HG02973 (cell line): Measurements from ENCODE around the gene CLEC2D.
"Not testable (repeated sequence)": the region's sequence is repeated elsewhere in the genome, so short reads cannot be mapped to it uniquely, and the experiment has no call there.

Source experiments
- ATAC-seq: cut with Tn5 transposase; IDR thresholded peaks from one replicate; pipeline ENCODE4 v1.9.1; 2021; ENCODE audit warnings: moderate library complexity; ENCODE audit not compliant: unreplicated experiment

CLEC2D gene, protein sequence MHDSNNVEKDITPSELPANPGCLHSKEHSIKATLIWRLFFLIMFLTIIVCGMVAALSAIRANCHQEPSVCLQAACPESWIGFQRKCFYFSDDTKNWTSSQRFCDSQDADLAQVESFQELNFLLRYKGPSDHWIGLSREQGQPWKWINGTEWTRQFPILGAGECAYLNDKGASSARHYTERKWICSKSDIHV

DNA sequence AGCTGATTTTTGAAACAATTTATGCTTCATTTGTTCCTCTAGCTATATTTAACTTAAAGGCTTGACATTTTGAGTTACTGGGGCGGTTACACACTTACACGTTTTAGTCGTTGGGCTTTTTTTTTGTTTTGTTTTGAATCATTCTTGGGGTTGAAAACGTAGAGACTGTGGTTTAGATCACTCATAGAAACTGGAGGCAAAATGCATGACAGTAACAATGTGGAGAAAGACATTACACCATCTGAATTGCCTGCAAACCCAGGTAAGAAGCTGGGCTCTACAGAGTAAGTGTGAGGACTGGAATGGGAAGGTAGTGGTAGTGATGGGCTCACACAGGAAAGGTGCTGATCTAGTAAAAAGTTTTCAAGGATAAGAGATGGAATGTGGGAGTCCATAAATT lies at the start of gene CLEC2D:
Gene CLEC2D (plus strand): TSS at position 180 of the 400 bp plus-strand sequence. CDS start 22 bp downstream, at position 202.
- peak; percentile 41 for ATAC-seq

DNA sequence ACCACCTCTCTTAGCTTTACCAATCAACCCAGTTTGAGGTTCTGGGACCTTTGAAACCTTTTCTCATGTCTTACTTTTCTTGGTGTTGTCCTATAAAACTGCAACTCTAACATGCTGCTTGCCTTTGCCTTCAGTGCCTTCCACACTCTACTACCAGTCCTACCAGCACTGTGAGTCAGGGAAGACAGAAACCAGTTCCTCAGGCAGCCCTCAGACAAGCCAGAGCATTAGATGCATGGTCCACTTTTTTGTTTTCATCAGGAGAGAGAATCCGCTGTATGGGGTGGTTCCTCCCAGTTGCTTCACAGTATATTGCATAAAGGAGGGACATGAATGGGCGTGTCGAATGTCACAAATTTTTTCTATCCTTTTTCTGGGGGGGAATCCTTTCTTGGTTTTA lies 44.5 kb upstream of the CLEC2D start:
- no peak for ATAC-seq

DNA sequence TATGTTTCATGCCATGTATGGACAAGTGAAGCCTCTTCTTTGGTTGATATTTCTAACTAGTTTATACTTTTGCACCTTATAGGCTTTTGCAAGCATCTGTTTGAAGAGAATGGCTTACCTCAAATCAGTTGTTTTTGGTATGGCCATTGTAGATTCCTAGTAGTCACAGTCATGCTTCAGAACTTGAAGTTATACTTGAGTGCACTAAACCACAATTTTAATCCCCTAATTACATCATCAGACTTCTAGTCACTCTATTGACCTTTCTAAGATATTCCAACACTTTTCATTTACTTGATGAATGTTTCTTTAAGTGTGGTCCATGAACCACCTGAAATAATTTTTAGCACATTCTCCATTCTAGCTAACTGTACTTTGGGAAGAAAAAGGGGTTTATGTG lies 43.2 kb upstream of the CLEC2D start:
- no peak for ATAC-seq

DNA sequence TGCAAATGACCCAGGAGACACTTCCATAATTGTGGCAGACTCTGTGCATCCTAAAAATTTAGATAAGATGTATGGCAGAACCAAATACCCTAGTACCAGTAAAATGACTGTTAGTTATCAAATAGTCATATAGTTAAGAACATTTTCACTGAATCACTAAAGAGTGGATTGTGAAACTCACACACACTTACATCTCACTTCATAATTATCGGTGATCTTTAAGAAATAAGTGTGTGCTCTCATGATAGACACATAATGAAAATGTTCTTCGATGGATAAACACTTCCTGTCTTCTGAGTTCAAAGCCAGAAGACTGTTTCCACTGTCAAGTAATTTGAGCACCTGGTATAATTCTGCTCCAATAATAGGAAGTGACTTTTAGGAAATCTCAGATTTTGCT lies 42.7 kb upstream of the CLEC2D start:
- no peak for ATAC-seq

DNA sequence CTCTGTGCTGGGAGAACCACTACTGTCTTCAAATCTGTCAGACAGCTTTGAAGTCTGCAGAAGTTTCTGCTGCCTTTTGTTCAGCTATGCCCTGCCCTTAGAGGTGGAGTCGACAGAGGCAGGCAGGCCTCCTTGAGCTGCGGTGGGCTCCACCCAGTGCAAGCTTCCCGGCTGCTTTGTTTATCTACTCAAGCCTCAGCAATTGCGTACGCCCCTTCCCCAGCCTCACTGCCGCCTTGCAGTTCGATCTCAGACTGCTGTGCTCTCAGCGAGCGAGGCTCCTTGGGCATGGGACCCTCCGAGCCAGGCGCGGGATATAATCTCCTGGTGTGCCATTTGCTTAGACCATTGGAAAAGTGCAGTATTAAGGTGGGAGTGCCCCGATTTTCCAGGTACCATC lies 36.7 kb upstream of the CLEC2D start:
- ATAC-seq, result no peak

DNA sequence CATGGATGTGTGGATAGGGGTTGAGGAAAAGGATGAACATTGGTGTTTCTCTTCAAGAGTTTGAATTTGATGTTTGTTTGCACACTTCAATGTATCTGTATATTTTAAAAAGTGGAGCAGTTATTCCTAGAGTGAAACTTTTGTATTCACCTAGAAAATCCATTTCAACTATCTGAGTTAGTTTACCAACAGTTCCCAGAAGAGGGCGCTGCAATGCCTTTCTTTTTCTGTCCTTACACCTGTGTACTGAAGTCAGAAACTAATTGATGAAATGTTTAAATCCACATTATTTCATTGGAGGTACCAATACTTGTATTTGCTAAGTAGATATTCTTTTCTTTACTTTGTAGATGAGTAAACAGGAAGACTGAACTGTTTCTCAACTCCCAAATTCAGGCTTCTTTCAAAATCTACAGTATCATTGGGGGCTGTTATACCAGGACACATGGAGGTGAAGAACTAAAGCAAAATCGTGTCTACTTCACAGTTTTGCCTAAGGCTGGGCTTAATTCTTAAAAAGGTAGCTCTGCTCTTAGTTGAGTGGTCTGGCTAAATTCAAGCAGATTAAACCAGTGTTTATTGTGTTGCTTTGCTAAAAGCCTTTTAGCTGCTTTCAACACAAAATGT lies 35.2 kb upstream of the CLEC2D start:
- peak; percentile 59 for ATAC-seq

DNA sequence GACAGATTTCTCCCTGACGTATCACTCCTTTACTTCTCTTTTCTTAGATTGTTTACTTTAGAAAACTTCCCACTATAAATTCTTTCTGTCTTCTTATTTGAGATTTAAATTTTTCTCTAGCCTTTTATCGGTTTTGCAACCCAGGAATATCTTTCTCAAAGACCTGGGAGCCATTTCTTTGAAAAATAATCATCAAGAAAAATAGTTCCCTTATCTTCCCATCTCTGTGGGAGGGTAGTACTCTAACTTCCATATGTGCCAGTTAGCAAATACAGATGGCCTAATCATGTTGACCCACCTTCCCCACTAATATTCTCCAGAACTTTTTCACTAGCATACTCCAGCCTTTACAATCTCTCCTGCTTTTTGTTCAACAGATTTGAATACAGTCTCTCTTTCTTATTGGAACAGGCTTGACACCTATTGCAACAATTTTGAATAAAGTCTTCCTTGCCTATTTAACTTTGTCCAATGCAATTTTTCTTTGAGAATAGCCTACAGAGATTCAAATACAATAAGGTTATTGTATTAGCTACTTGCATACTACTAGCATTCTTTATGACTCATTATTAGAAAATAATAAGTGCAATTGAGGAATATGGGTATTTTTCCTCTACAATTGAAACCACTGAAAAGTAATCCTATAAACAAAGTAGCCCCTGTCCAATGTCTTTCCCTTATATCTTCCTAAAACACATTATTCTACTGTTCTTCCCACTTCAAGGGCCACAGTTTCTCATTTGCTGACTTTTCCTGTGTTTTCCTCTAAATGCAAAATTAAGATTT lies 34.4 kb upstream of the CLEC2D start:
- ATAC-seq, result no peak

DNA sequence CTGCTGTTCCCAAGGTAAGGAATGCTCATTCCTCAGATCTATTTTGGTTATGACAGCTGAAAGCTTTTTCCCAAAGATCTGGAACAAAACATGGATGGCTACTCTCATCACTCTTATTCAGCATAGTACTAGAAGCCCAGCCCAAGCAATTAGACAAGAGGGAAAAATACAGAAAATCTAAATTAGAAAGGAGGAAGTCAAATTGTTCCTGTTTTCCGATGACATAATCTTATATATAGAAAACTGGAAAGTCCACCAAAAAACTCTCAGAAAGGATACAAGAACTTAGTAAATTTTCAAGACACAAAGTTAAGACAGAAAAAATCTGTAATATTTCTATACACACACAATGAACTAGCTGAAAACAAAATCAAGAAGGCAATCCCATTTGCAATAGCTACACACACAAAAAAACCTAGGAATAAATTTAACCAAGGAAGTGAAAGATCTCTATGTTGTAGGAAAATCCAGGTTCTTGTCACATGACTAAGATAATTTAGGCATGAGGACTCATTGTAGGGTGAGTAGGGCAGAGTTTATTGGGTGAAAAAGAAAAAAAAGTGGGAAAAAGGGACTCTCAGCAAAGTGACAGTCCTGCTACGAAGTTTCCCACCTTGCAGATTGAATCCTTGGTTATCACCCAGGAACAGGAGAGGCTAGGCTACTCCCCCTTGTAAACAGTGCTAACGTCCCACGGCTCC lies 33.2 kb upstream of the CLEC2D start:
- no peak for ATAC-seq

DNA sequence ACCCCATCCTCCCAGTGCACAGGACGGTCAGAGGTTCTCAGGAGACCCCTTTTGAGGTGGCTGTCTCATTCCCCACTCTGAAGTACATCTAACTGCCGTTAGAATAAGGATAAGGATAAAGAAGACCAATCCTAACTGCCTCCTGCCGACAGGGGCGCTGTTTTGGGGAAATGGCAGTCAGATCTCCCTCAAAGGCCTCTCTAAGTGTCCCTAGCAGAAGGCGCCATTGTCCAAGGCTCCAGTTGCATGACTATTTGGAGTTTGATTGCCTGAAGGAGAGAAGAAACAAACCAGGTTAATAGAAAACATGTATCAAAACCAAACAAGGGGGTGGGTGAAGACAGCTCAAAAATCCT lies 32.7 kb upstream of the CLEC2D start:
- ATAC-seq, result no peak

DNA sequence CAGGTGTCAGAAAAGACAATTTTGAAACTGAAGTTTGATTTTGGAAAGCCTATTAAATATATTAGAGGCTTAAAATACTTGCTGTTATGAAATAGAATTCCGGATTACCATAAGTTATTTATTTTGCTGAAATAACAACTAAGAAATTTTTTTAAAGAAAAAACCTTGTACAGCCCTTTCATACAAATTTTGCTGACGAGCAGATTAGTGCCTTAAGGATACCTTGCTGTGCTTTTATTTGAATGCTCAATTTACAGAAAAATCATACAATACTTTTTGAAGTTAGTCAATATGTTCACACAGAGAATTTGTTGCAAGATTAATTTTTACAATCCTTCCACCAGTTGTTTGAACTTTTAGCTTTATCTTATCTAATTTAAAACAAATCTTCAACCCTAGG lies 29.5 kb upstream of the CLEC2D start:
- ATAC-seq, result no peak

DNA sequence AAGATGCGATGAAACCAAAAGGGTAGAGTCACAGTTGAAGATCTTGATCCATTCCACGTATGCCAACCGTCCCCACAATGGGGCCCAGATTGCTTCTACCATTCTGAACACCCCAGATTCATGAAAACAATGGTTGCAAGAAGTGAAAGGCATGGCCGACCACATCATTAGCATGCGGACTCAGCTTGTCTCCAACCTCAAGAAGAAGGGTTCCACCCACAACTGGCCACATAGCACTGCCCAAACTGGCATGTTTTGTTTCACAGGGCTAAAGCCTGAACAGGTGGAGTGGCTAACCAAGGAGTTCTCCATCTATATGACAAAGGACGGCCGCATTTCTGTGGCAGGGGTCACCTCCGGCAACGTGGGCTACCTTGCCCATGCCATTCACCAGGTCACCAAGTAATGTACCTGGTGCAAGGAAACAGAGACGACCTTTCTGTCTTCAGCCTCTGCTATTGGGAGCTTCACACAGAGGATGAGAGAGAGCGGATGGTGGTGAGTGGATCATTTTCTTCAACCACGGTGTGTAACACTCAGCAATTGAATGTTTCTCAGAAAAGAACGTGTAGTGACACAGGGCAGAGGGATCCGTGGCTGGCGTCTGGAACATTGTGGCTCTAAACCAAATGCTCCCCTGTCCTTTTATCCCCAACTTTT lies 26.8 kb upstream of the CLEC2D start:
- no peak for ATAC-seq

DNA sequence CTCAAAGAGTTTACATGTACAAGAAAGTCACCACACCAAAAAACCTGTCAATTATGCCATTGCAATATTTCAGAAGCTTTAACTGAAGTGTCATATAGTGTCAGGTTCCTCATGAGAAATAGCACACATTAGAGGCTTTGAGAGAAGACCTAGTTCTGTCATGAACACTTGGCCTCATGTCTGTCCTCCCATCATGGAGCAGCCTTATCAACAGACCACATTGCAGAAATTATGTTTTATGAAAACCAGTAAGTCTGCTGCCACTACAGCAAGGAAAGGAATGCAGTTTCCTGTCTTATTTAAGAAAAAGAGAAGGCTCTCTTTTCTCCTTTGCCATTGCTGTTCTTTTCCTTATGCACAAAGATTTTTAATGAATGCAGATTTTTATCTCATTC lies 26.2 kb upstream of the CLEC2D start:
- ATAC-seq, result no peak

DNA sequence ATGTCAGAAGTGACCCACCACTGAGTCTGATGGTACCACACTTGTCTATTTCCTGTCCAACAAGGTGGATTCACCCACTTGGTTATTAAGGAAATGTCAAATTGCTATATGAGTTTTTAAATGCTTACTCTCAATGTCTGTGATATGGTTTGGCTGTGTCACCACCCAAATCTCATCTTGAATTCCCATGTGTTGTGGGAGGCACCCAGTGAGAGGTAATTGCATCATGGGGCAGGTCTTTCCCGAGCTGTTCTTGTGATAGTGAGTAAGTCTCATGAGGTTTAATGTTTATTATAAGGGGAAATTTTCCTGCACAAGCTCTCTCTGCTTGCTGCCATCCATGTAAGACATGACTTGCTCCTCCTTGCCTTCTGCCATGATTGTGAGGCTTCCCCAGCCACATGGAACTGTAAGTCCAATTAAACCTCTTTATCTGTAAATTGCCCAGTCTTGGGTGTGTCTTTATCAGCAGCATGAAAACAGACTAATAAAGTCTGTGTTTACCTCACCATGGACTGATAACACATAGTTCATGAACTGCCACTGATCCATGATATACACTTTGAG lies 24.4 kb upstream of the CLEC2D start:
- not testable (repeated sequence) for ATAC-seq

DNA sequence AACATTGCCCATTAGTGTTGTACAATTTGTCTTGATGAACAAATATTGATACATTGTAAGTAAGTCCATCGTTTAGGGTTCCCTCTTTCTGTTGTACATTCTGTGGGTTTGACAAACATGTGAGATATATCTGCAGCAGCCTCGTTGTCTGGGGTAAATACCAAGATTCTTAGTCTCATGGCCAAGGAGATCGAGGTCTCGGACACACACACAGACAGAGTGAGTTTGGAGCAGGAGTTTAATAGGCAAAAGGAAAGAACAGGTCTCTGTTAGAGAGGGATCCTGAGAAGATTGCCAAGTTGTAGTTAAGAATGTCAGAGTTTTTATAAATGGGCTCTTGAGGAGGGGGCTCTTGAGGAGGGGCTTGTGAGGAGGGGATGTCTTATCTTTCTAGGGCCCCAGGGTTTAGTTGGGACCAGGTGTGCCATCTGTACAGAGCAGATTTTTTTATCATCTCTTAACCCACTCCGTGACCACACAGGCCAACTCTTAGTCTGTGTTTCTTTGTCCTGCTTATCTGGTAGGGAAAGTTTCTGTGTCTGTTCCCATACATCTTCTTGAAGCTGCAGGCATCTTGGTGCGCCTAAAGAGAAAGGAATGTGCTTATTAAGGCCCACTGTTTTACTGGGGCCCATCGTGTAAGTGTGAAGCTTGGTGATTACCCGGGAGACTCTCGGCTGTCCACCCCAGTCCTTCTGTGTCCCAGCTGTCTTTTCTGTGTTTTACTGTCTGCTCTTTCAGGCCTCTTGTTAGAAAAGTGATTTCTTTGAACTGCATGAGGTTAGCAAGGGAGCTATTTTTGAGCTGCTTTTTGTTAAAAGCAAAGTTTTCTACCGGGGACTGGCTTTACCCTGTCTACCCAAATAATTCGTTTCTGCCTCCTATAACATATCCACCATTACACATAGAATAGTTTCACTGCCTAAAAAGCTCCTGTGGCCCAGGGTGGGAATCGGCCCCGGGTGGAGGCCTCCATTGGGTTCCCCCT lies 22.4 kb upstream of the CLEC2D start:
- ATAC-seq, result no peak

DNA sequence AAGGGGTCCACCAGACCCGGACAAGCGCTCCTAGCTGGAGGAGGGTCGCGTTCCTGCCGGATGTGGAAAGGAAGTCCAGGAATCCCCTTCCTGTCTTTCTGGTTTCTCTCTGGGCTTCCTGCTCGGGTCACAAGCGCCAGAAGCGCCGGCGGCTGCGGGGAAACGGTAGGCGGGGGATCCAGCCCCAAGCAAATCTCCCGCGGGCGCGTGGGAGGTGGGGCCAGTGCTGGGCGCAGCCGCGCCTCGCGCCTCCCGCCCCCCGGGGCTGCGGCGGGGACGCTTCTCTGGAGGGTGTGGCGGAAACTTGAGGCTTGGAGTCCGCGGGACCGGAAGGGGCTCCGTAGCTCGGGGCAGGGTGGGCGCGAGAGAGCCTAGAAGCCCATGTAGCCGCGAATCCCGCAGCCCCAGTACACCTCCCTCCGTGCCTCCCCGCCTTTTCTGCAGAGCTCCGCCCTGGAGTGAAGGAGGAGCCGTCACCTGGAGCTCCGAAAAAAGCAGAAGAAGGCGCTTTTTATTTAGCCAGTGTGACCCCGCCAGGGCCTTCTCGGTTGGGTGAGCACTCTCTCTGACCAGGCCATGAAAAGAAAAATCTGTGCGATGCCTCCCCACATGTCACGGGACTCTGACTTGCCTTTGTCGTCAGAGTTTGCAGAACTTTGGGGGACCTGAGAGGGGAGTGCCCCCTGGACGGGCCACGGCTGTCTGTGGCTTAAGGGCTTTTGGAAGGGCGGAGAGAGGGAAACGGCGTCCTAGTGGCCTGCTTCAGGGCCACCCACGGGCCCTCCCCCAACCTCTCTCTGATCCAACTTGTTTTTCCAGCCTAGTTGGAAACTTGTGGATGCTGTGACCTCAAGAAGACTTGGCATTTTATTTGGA lies 21.4 kb upstream of the CLEC2D start:
- ATAC-seq, result peak; percentile 66

DNA sequence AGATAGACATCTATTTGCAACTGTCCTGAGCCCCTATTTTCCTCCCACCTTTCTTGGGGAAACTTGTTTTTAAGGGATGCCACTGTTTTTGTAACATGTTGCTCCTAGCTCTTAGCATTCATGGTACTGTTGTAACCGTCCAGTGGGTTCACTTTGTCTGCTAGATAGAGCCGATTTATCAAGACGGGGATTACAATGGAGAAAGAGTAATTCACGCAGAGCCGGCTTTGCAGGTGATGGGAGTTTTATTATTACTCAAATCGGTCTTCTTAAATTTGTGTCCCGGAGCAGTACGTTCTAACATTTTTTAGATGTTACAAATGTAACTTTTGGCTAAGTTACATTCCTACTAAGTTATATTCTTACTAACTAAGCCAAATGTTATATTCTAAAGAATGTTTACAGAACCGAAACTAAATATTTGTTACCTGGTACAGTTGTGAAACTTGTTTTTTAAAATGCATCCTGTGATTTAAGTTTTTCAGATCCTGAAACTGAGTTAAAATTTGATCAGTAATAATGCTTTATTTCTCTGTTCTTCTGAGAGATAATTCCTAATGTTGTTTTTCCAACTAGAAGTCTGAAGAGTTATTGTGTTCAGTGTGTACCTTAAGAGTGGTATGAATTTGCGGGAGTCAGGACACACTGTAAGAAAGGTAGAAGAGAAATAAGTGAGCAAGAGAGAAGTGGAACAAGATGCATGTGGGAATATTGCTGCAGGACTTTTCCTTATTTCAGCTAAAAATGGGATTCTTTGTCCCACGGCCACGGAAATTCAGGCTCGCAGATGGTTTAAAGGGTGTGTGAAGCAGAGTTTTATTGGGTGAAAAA lies 20.6 kb upstream of the CLEC2D start:
- ATAC-seq, result no peak

DNA sequence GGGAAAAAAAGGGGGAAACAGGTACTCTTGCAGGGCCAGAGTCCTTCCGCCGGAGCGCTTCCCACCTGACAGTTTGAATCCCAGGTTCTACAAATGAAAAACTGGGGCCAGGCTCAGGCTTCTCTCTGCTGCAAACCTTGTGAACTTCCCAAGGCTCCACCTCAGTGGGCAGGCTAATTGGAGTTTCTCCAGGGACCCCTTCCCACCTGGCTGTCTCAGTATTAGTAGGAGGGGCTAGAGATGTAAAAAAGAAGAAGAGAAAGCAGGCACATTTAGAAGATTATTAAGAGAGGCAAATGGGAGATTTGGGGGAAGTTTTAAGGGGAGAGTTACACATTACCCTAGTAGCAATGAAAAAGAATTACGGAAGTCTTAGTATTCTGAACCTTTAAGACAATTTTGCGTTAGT lies 20.0 kb upstream of the CLEC2D start:
- no peak for ATAC-seq

DNA sequence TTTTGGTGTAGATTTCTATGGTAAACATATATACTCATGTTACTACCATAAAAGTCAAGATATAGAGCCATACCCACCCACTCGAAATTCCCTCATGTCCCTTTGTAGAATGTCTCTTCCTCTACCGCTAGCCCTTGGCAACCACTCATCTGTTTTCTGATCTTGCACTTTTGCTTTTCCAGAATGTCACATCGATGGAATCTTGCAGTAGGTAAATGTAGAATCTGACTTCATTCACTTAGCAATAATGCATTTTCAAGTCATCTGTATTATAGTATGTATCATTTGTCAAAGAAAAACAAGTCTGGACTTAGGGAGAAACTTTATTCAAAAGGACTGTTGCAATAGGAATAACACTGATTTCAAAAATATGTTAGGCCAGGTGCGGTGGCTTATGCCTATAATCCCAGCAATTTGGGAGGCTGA lies 19.3 kb upstream of the CLEC2D start:
- ATAC-seq, result no peak
